Endothelial cell (in vitro differentiated cells): ENCODE data around the gene DRAM1. TPM values are rescaled to one million over a fixed set of nuclear protein-coding genes. Genes with fewer than 3 reads are reported as not detected.

ENCODE experiments used
- DNase-seq: peaks from one replicate; pipeline ENCODE4 v3.0.0; 2021; ENCODE audit warnings: low spot score
- H3K27ac Mint-ChIP-seq: one replicate; pipeline ENCODE4 v1.8.0; 2021; ENCODE audit warnings: mixed read lengths, inconsistent platforms; ENCODE audit not compliant: unreplicated experiment
- H3K27me3 Mint-ChIP-seq: one replicate; pipeline ENCODE4 v1.8.0; 2021; ENCODE audit warnings: mild to moderate bottlenecking, moderate library complexity, mixed read lengths, inconsistent platforms; ENCODE audit not compliant: unreplicated experiment
- H3K36me3 Mint-ChIP-seq: one replicate; pipeline ENCODE4 v1.8.0; 2021; ENCODE audit warnings: mild to moderate bottlenecking, low read depth, mixed read lengths, inconsistent platforms; ENCODE audit not compliant: unreplicated experiment
- H3K4me1 Mint-ChIP-seq: one replicate; pipeline ENCODE4 v1.8.0; 2021; ENCODE audit warnings: mild to moderate bottlenecking, mixed read lengths, inconsistent platforms; ENCODE audit not compliant: unreplicated experiment
- H3K4me3 Mint-ChIP-seq: one replicate; pipeline ENCODE4 v1.8.0; 2021; ENCODE audit warnings: mild to moderate bottlenecking, mixed read lengths, inconsistent platforms; ENCODE audit not compliant: unreplicated experiment
- H3K9me3 Mint-ChIP-seq: one replicate; pipeline ENCODE4 v1.8.0; 2021; ENCODE audit warnings: mixed read lengths, inconsistent platforms; ENCODE audit not compliant: unreplicated experiment
- total RNA-seq: library from RNA; stranded (reverse); fragmentation: NEBNext Ultra II Directional; extraction: Animal tissue kit (Norgen Biotek cat#: 25700); gene quantifications from one replicate; pipeline ENCODE4 v1.2.1, GENCODE V29; 2021; ENCODE audit not compliant: unreplicated experiment
- TF ChIP-seq, protein P1 (sequence below): fragments of 200-600 bp; sonication (generic); IDR thresholded peaks from one replicate; pipeline ENCODE4 v1.5.0; 2021; ENCODE audit warnings: antibody characterized with exemption; ENCODE audit not compliant: unreplicated experiment

DRAM1 gene
- total RNA-seq, 1 donor from 2014 or later: 26.9 TPM

DNA sequence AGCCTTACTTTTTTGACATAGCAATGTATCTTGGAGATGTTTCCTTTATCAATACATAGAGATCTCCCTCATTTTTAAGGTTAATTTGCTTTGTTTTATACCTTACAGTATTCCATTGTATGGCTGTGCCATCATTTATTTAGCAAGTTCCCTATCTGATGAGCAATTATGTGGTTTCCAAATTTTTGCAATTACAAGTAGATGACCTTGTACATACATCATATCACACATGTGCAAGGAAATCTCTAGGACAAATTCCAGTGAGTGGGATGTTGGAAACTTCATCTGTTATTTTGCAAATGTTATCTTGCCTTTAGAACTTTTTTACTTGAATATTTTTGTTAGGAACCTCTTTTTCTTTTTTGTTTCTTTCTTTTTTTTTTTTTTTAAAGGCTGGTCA lies 49.7 kb downstream of the DRAM1 start:
- no peak for DNase-seq
- H3K27ac Mint-ChIP-seq: no peak overlapping the region
- TF ChIP-seq, protein P1, sequence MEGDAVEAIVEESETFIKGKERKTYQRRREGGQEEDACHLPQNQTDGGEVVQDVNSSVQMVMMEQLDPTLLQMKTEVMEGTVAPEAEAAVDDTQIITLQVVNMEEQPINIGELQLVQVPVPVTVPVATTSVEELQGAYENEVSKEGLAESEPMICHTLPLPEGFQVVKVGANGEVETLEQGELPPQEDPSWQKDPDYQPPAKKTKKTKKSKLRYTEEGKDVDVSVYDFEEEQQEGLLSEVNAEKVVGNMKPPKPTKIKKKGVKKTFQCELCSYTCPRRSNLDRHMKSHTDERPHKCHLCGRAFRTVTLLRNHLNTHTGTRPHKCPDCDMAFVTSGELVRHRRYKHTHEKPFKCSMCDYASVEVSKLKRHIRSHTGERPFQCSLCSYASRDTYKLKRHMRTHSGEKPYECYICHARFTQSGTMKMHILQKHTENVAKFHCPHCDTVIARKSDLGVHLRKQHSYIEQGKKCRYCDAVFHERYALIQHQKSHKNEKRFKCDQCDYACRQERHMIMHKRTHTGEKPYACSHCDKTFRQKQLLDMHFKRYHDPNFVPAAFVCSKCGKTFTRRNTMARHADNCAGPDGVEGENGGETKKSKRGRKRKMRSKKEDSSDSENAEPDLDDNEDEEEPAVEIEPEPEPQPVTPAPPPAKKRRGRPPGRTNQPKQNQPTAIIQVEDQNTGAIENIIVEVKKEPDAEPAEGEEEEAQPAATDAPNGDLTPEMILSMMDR: no peak
- no peaks in the 10 kb centered on the region for H3K4me1 Mint-ChIP-seq
- H3K36me3 Mint-ChIP-seq: peaks cover 9% of the 10 kb centered on the region
- no peak overlapping the region for H3K4me3 Mint-ChIP-seq
- no peaks in the 10 kb centered on the region for H3K9me3 Mint-ChIP-seq
- H3K27me3 Mint-ChIP-seq: peaks cover 2% of the 10 kb centered on the region

DNA sequence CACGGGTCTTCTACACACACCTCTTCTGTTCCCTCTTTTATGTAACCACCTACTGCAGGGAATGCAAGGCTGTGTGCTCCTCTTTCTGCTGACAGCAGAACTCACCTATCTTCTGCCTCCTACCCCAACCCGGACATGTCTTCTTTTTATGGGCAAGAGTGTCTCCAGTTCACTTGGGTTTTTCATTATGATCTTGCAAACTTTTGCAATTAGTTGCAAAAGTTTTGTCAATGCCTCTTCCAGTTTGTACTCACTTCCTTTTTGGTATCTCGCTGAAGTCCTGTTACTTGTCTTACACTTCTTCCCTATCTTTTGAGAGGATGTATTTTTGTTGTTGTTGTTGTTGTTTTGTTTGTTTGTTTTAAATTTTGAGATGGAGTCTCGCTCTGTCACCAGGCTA lies 50.6 kb downstream of the DRAM1 start:
- H3K4me1 Mint-ChIP-seq: no peaks in the 10 kb centered on the region
- peaks cover 2% of the 10 kb centered on the region for H3K27me3 Mint-ChIP-seq
- no peak for DNase-seq
- H3K36me3 Mint-ChIP-seq: peaks cover 9% of the 10 kb centered on the region
- TF ChIP-seq, protein P1: no peak
- H3K4me3 Mint-ChIP-seq: no peak overlapping the region
- no peak overlapping the region for H3K27ac Mint-ChIP-seq
- H3K9me3 Mint-ChIP-seq: no peaks in the 10 kb centered on the region

DNA sequence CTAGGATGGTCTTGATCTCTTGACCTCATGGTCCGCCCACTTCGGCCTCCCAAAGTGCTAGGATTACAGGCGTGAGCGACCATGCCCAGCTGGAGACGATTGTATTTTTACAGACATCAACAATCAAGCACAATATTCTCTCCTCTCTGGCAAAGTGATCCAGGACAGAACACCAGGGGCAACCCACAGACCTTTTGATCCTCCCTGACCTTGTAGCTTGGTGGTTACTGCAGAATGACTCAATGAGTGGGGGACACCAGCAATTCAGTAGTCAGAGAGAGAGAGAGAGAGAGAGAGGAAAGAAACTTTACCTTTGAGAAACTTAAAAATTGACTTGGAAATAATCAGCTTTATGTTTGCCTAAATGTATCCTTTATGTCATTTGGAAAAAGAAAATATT lies 51.2 kb downstream of the DRAM1 start:
- H3K27me3 Mint-ChIP-seq: peaks cover 2% of the 10 kb centered on the region
- TF ChIP-seq, protein P1: no peak
- H3K27ac Mint-ChIP-seq: no peak overlapping the region
- H3K4me1 Mint-ChIP-seq: no peaks in the 10 kb centered on the region
- DNase-seq: no peak
- peaks cover 5% of the 10 kb centered on the region for H3K36me3 Mint-ChIP-seq
- no peak overlapping the region for H3K4me3 Mint-ChIP-seq
- no peaks in the 10 kb centered on the region for H3K9me3 Mint-ChIP-seq

DNA sequence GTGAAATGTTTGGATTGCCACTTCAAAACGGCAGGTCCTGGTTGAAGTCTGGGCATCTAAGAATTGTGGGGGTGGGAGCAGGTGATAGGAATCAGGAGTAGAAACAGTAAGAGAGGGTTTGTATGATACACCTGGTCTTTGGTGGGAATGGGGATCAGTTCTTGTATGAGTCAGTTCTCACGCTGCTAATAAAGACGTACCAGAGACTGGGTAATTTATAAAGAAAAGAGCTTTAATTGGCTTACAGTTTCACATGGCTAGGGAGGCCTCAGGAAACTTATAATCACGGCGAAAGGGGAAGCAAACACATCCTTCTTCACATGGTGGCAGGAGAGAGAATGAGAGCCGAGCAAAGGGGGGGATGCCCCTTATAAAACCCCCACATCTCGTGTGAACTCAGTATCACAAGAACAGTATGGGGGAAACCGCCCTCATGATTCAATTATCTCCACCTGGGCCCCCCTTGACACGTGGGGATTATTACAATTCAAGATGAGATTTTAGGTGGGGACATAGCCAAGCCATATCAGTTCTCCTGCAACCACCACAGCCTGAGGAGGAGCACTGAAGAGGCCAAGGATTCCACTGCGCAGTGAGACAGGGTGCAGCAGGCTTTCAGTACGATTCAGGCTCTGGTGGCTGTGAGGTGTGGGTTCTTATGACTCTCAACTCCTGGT lies 52.1 kb downstream of the DRAM1 start:
- TF ChIP-seq, protein P1: no peak
- Mint-ChIP-seq H3K27ac (no peak overlapping the region), H3K4me3 (no peak overlapping the region), H3K4me1 (no peaks in the 10 kb centered on the region), H3K9me3 (no peaks in the 10 kb centered on the region), H3K36me3 (no peaks in the 10 kb centered on the region), H3K27me3 (peaks cover 2% of the 10 kb centered on the region)
- no peak for DNase-seq

DNA sequence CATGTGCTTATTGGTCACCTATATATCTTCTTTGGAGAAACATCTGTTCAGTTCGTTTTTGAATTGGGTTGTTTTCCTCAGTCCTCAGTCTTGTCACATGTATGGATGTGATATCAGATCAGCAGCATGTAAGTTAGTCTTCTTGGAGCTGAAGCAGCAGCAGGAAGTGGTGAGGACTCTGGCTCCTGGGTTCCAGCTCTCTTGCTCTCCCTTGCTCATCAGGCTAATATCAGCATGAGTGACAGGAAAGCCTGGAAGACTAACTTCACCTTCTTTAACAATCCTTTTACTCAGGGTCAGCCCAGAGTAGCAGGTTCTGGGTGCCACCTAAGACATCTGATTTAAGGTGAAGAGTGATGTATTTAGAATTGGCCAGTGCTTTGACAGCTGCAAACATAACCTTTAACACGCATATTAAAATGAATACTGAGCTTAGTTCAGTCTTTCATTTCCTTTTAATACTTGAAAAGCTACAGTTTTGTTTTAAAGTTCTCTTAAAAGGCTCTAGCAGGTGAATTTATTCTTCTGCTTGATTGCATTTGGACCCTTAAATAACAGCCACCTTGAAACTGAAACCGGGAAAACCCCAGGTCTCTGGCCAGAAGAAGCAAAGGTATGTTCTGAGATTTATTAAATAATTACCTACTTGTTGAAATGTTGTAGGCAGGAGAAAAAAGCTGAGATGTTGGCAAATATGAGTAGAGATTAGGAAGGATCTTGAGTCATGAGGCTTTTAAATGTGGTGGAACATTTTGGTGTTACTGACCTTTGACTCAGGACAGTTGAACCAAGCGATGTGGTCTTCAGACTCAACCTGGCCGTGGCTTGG lies 54.3 kb downstream of the DRAM1 start:
- Mint-ChIP-seq H3K9me3 (no peaks in the 10 kb centered on the region), H3K27ac (no peak overlapping the region), H3K27me3 (peaks cover 2% of the 10 kb centered on the region), H3K4me3 (no peak overlapping the region), H3K4me1 (no peaks in the 10 kb centered on the region), H3K36me3 (no peaks in the 10 kb centered on the region)
- DNase-seq: no peak
- TF ChIP-seq, protein P1: no peak
